ENCODE measurements around the gene PAX7.

DNA sequence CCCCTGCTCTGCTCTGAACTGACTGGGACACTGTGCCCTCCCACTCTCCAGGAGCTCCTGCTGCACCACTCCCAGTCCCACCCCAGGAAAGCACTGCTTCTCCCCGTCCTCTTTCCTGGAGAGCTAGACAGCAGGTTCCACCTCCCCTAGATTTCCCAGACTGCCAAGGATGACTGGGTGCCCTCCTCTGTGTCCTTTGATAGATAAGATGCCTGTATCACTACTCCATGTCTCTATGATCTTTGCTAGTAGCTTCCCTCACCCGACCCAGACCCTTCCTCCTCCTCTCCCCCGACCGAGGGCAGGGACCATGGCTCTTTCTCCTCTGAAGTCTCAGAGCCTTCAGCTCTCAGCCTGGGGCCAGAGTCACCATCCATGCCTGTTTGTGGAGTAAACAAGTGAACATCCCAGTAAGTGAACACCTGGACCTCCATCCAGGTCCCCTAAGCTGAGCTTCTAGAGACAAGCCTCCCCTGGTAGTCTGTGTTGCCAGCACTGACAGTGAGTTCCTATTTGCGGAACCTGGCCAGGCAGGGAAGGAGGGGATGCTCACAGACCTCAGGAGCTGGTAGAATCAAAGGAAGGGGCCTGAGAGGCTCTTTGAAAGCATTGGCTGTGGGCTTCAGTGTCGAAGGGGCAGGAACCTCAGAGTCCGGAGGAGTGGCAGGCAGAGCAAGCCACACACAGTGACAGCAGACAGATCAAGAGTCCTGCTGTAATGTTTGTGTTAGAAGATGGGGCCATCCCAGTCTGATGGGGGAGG lies 104.0 kb downstream of the PAX7 start:
- TF ChIP-seq, protein P1, sequence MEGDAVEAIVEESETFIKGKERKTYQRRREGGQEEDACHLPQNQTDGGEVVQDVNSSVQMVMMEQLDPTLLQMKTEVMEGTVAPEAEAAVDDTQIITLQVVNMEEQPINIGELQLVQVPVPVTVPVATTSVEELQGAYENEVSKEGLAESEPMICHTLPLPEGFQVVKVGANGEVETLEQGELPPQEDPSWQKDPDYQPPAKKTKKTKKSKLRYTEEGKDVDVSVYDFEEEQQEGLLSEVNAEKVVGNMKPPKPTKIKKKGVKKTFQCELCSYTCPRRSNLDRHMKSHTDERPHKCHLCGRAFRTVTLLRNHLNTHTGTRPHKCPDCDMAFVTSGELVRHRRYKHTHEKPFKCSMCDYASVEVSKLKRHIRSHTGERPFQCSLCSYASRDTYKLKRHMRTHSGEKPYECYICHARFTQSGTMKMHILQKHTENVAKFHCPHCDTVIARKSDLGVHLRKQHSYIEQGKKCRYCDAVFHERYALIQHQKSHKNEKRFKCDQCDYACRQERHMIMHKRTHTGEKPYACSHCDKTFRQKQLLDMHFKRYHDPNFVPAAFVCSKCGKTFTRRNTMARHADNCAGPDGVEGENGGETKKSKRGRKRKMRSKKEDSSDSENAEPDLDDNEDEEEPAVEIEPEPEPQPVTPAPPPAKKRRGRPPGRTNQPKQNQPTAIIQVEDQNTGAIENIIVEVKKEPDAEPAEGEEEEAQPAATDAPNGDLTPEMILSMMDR (IDR thresholded peaks at IDR 0.05), result no peak
- no peak for TF ChIP-seq POLR2A (IDR thresholded peaks at IDR 0.05)

All from uterus (tissue), 2 donors.